Loucy (cell line): ENCODE results near the gene ZCCHC8.

Experiments
- H2AFZ ChIP-seq: fragments of 200-600 bp; sonication (generic); 2 replicates; pipeline ENCODE4 v1.6.0; 2016; ENCODE audit warnings: antibody characterized with exemption, mild to moderate bottlenecking, low read length, moderate library complexity
- H3F3A ChIP-seq: fragments of 200-600 bp; 2 replicates; pipeline ENCODE4 v1.6.0; 2016; ENCODE audit warnings: antibody characterized with exemption, low read depth, mild to moderate bottlenecking
- H3K27me3 ChIP-seq: fragments of 200-600 bp; sonication (generic); 2 replicates; pipeline ENCODE4 v1.6.1; 2014; ENCODE audit warnings: low read length, mild to moderate bottlenecking; ENCODE audit not compliant: insufficient read depth, poor library complexity, severe bottlenecking
- H3K36me3 ChIP-seq: fragments of 200-600 bp; sonication (generic); 2 replicates; pipeline ENCODE4 v1.6.1; 2016; ENCODE audit warnings: low read length; ENCODE audit not compliant: insufficient read depth
- H3K4me1 ChIP-seq: fragments of 200-600 bp; sonication (generic); 2 replicates; pipeline ENCODE4 v1.5.1; 2014; ENCODE audit warnings: low read length, mild to moderate bottlenecking; ENCODE audit not compliant: insufficient read depth, poor library complexity, severe bottlenecking
- H3K4me2 ChIP-seq: fragments of 200-600 bp; sonication (generic); 2 replicates; pipeline ENCODE4 v1.6.0; 2014; ENCODE audit warnings: antibody characterized with exemption, low read length, low read depth, mild to moderate bottlenecking; ENCODE audit not compliant: poor library complexity, severe bottlenecking
- H3K4me3 ChIP-seq: fragments of 200-600 bp; sonication (generic); 2 replicates; pipeline ENCODE4 v1.5.1; 2014; ENCODE audit warnings: low read length, mild to moderate bottlenecking, mixed read lengths; ENCODE audit not compliant: poor library complexity, severe bottlenecking
- H3K79me2 ChIP-seq: fragments of 200-600 bp; sonication (generic); 2 replicates; pipeline ENCODE4 v1.6.1; 2014; ENCODE audit warnings: low read length; ENCODE audit not compliant: insufficient read depth
- H3K9ac ChIP-seq: fragments of 200-600 bp; sonication (generic); 2 replicates; pipeline ENCODE4 v1.6.0; 2014; ENCODE audit warnings: mild to moderate bottlenecking, low read depth, low read length, moderate library complexity; ENCODE audit not compliant: poor library complexity, severe bottlenecking
- H3K9me2 ChIP-seq: fragments of 200-600 bp; sonication (generic); replicated peaks from 2 replicates; pipeline ENCODE4 v1.6.1; 2016; ENCODE audit warnings: low read depth, low read length, mixed read lengths
- H3K9me3 ChIP-seq: fragments of 200-600 bp; sonication (generic); 2 replicates; pipeline ENCODE4 v1.6.1; 2014; ENCODE audit warnings: mild to moderate bottlenecking, antibody characterized with exemption, low read length, low read depth; ENCODE audit not compliant: insufficient read depth
- H4K20me1 ChIP-seq: fragments of 200-600 bp; sonication (generic); 2 replicates; pipeline ENCODE4 v1.6.0; 2014; ENCODE audit warnings: antibody characterized with exemption, low read length, mild to moderate bottlenecking; ENCODE audit not compliant: insufficient read depth, poor library complexity, severe bottlenecking
- CTCF ChIP-seq: fragments of 200-600 bp; sonication (generic); conservative IDR thresholded peaks from 2 replicates; pipeline ENCODE4 v1.5.1; 2014; ENCODE audit warnings: mild to moderate bottlenecking, antibody characterized with exemption, low read length
- EZH2phosphoT487 ChIP-seq: fragments of 200-600 bp; IDR thresholded peaks from 2 replicates; pipeline ENCODE4 v1.6.1; 2018; ENCODE audit warnings: antibody characterized with exemption, mild to moderate bottlenecking, moderate library complexity, borderline replicate concordance

The ZCCHC8 gene

DNA sequence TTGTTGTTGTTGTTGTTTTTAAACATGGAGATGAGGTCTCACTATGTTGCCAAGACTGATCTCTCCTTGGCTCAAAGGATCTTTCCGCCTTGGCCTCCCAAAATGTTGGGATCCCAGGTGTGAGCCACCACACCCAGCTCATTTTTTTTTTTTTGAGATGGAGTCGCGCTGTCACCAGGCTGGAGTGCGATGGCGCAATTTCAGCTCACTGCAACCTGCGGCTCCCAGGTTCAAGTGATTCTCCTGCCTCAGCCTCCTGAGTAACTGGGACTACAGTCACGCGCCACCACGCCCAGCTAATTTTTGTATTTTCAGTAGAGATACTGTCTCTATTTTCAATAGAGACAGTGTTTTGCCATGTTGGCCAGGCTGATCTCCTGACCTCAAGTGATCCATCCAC, 73.3 kb downstream of the ZCCHC8 start:
- Histone ChIP-seq H3K79me2 (no peaks in the 10 kb centered on the region), H3K4me1 (peaks cover 11% of the 10 kb centered on the region), H2AFZ (no peak overlapping the region), H4K20me1 (no peaks in the 10 kb centered on the region), H3K9ac (no peak overlapping the region), H3K9me3 (no peaks in the 10 kb centered on the region), H3K36me3 (no peaks in the 10 kb centered on the region), H3K9me2 (no peaks in the 10 kb centered on the region), H3F3A (no peaks in the 10 kb centered on the region), H3K27me3 (no peaks in the 10 kb centered on the region), H3K4me2 (no peak overlapping the region), H3K4me3 (no peak overlapping the region)
- TF ChIP-seq CTCF (no peak), EZH2phosphoT487 (no peak)

GRCh38 chr12:122423258-122424165, 77.2 kb downstream of the ZCCHC8 start:
- H3K9me2 ChIP-seq: no peaks in the 10 kb centered on the region
- H3K4me2 ChIP-seq: peak overlapping the region; percentile 99
- TF ChIP-seq CTCF: no peak
- TF ChIP-seq EZH2phosphoT487: no peak
- no peaks in the 10 kb centered on the region for H3K36me3 ChIP-seq
- peaks cover 26% of the 10 kb centered on the region for H3K79me2 ChIP-seq
- no peaks in the 10 kb centered on the region for H3K27me3 ChIP-seq
- peaks cover 3% of the 10 kb centered on the region for H4K20me1 ChIP-seq
- no peaks in the 10 kb centered on the region for H3K9me3 ChIP-seq
- H3K4me1 ChIP-seq: peaks cover 24% of the 10 kb centered on the region
- H2AFZ ChIP-seq: peak overlapping the region; percentile 99
- H3K4me3 ChIP-seq: peak overlapping the region; percentile 86
- peak overlapping the region; percentile 74 for H3K9ac ChIP-seq
- no peaks in the 10 kb centered on the region for H3F3A ChIP-seq

- Histone ChIP-seq H3K4me1 (peaks cover 24% of the 10 kb centered on the region), H3K4me3 (peak overlapping the region; percentile 86), H4K20me1 (peaks cover 3% of the 10 kb centered on the region), H3F3A (no peaks in the 10 kb centered on the region), H3K36me3 (no peaks in the 10 kb centered on the region), H3K9me2 (no peaks in the 10 kb centered on the region), H3K9ac (peak overlapping the region; percentile 74), H3K4me2 (peak overlapping the region; percentile 99), H3K9me3 (no peaks in the 10 kb centered on the region), H2AFZ (peak overlapping the region; percentile 99), H3K79me2 (peaks cover 30% of the 10 kb centered on the region), H3K27me3 (no peaks in the 10 kb centered on the region)
- TF ChIP-seq CTCF (no peak), EZH2phosphoT487 (no peak)
Observed at GRCh38 chr12:122422730-122423257, 77.9 kb downstream of the ZCCHC8 start.
